Measurements from ENCODE around the gene FOXB2. TPM values are rescaled to one million over a fixed set of nuclear protein-coding genes. Genes with fewer than 3 reads are reported as not detected.

FOXB2 gene
- total RNA-seq, 1 donor from 2014 or later, result not detected

- no peak for DNase-seq
- Mint-ChIP-seq H3K27ac (ENCODE audit: unreplicated experiment) (no peak overlapping the region), H3K4me3 (ENCODE audit: unreplicated experiment) (no peak overlapping the region), H3K4me1 (ENCODE audit: low read depth, unreplicated experiment) (peaks cover 9% of the 10 kb centered on the region), H3K27me3 (ENCODE audit: unreplicated experiment) (peaks cover 37% of the 10 kb centered on the region), H3K9me3 (ENCODE audit: unreplicated experiment) (peaks cover 12% of the 10 kb centered on the region), H3K36me3 (ENCODE audit: unreplicated experiment) (no peaks in the 10 kb centered on the region)
- TF ChIP-seq, protein P1, sequence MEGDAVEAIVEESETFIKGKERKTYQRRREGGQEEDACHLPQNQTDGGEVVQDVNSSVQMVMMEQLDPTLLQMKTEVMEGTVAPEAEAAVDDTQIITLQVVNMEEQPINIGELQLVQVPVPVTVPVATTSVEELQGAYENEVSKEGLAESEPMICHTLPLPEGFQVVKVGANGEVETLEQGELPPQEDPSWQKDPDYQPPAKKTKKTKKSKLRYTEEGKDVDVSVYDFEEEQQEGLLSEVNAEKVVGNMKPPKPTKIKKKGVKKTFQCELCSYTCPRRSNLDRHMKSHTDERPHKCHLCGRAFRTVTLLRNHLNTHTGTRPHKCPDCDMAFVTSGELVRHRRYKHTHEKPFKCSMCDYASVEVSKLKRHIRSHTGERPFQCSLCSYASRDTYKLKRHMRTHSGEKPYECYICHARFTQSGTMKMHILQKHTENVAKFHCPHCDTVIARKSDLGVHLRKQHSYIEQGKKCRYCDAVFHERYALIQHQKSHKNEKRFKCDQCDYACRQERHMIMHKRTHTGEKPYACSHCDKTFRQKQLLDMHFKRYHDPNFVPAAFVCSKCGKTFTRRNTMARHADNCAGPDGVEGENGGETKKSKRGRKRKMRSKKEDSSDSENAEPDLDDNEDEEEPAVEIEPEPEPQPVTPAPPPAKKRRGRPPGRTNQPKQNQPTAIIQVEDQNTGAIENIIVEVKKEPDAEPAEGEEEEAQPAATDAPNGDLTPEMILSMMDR (IDR thresholded peaks at IDR 0.05; ENCODE audit: partially characterized antibody, unreplicated experiment), result no peak
Observed at GRCh38 chr9:77021291-77021894, 1.9 kb downstream of the FOXB2 start.

- H3K4me3 Mint-ChIP-seq (ENCODE audit: unreplicated experiment), result peak overlapping the region; percentile 13
- H3K9me3 Mint-ChIP-seq (ENCODE audit: unreplicated experiment), result peaks cover 8% of the 10 kb centered on the region
- no peak for DNase-seq
- peaks cover 35% of the 10 kb centered on the region for H3K27me3 Mint-ChIP-seq (ENCODE audit: unreplicated experiment)
- TF ChIP-seq, protein P1 (IDR thresholded peaks at IDR 0.05; ENCODE audit: partially characterized antibody, unreplicated experiment), result no peak
- H3K27ac Mint-ChIP-seq (ENCODE audit: unreplicated experiment), result no peak overlapping the region
- peaks cover 7% of the 10 kb centered on the region for H3K4me1 Mint-ChIP-seq (ENCODE audit: low read depth, unreplicated experiment)
- H3K36me3 Mint-ChIP-seq (ENCODE audit: unreplicated experiment), result no peaks in the 10 kb centered on the region
Observed at GRCh38 chr9:77021922-77022782, 2.7 kb downstream of the FOXB2 start.

GRCh38 chr9:77022783-77023440, 3.5 kb downstream of the FOXB2 start:
- Mint-ChIP-seq H3K4me1 (ENCODE audit: low read depth, unreplicated experiment) (peaks cover 7% of the 10 kb centered on the region), H3K36me3 (ENCODE audit: unreplicated experiment) (no peaks in the 10 kb centered on the region), H3K27ac (ENCODE audit: unreplicated experiment) (no peak overlapping the region), H3K4me3 (ENCODE audit: unreplicated experiment) (no peak overlapping the region), H3K27me3 (ENCODE audit: unreplicated experiment) (peaks cover 27% of the 10 kb centered on the region), H3K9me3 (ENCODE audit: unreplicated experiment) (peaks cover 6% of the 10 kb centered on the region)
- TF ChIP-seq, protein P1 (IDR thresholded peaks at IDR 0.05; ENCODE audit: partially characterized antibody, unreplicated experiment), result no peak
- DNase-seq, result peak; percentile 57

GRCh38 chr9:77023726-77024125, 4.3 kb downstream of the FOXB2 start:
- TF ChIP-seq, protein P1 (IDR thresholded peaks at IDR 0.05; ENCODE audit: partially characterized antibody, unreplicated experiment), result no peak
- Mint-ChIP-seq H3K27me3 (ENCODE audit: unreplicated experiment) (peaks cover 25% of the 10 kb centered on the region), H3K4me3 (ENCODE audit: unreplicated experiment) (no peak overlapping the region), H3K36me3 (ENCODE audit: unreplicated experiment) (no peaks in the 10 kb centered on the region), H3K4me1 (ENCODE audit: low read depth, unreplicated experiment) (peaks cover 4% of the 10 kb centered on the region), H3K9me3 (ENCODE audit: unreplicated experiment) (peaks cover 6% of the 10 kb centered on the region), H3K27ac (ENCODE audit: unreplicated experiment) (no peak overlapping the region)
- no peak for DNase-seq

All from glutamatergic neuron (in vitro differentiated cells).